ENCODE data around the gene RASL12.

The RASL12 gene

GRCh38 chr15:65072617-65073016, 4.8 kb upstream of the RASL12 start:
- no peak for DNase-seq

GRCh38 chr15:65072027-65072426, 4.2 kb upstream of the RASL12 start:
- DNase-seq, result no peak

DNA sequence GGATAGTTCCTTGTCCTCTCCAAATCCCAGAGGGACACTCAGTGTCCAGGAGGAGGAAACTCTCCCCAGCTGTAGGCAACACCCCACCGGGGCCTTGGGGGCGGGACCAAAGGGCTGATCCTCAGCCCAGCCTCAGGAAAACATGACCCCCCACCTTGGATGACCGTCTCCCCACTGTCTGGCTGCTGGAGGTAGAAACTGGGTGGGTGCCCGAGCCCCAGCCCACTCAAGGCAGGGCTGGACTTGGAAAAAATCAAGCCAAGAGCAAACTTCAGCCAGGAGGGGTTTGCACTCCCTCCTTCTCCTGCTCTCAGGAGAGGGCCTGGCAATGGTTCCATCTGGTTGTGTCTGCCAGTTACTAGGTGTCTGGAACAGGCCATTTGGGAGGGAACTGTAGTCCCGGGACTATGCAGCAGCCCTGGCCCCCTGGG, 3.6 kb upstream of the RASL12 start:
- no peak for DNase-seq

GRCh38 chr15:65069779-65070546, 2.2 kb upstream of the RASL12 start:
- no peak for DNase-seq

GRCh38 chr15:65069179-65069578, 1.4 kb upstream of the RASL12 start:
- DNase-seq, result no peak

DNA sequence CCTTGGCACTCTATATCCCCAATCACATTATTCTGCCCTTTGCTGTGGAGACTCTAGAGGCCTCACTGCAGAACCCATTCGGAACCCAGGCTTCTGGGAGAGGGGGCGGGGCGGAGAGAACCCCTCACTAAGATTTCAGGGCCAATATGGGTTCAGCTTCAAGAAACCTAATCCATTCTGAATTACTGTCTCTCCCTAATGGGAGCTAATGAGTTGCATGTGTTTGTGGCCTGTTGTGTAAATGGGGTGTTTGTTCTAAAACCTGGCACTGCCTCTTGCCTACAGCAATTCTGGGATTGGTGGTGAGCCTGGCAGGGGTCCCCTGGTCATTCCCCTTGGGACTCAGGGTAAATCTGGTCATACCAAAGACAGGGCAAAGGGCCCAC, 605 bp upstream of the RASL12 start:
- no peak for DNase-seq

- no peak for DNase-seq
Measured at GRCh38 chr15:65067317-65067644, 510 bp downstream of the RASL12 start.

DNA sequence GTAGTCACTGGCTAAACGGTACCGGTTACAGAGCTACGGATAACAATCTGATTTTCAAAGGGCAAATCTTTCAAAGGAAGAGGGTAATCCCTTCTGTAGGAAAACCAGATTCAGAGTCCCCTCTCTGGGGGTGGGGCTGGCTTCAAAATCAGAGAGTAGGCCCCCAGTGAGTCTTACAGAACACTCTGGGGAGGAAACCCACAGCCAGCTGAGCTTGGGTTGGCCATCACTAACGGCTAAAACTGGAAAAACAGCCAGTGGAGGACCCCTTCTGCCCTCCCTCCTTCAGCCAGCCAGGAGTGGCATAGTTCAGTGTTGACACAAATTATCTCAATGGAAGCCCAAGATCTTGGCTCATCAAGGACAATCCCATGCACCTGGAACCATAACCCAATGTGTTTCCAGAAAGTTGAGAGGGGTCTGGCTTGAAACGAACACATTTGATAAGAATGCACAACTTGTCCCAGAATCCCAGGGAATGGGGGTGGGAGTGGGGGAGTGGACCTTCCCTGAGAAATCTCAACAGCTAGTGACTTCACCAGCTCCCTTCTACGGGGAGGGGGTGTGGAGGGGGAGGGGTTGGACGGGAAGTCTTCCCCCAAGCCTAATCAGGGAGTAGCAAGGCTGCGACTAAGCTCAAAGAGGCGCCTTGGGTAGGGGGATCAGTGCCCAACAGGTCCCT, 1.0 kb downstream of the RASL12 start:
- DNase-seq, result no peak

GRCh38 chr15:65066001-65066634, 1.7 kb downstream of the RASL12 start:
- no peak for DNase-seq

- DNase-seq, result no peak
Measured at GRCh38 chr15:65062726-65063125, 5.1 kb downstream of the RASL12 start.

- no peak for DNase-seq
Measured at GRCh38 chr15:65062061-65062460, 5.7 kb downstream of the RASL12 start.

DNA sequence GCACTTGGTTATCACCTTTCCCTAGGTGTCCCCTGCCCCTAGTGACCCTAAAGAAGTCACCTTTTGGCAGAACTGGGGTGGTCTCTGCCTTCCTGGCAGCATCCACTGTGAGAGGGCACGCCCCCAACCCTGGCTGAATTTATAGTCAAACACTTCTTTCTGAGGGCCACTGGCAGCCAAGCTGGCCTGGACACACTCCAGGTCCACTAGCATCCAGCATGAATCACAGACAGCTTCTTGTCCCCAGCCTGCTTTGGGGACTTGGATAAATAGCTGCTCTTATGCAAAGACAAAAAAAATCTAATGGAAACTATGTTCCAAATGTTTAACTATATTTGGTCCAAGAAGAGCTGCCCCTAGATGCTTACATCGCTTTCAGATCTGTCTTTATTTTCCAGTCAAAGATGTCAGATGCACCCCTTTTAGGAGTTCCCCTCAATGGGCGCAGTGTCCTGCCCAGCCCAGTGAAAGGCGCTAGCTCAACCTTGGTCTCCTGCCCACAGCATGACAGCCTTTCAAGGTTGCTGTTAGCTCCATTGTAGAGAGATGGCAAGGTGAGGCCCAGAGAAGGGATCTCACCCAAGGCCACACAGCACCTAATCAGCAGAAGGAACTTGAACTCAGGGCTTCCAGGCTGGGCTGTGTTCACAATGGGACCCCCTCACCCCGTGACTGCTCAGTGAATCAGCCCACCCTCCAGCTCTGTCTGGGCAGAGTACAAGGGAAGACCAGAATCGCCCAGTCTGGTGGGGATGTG, 7.0 kb downstream of the RASL12 start:
- DNase-seq, result no peak

DNA sequence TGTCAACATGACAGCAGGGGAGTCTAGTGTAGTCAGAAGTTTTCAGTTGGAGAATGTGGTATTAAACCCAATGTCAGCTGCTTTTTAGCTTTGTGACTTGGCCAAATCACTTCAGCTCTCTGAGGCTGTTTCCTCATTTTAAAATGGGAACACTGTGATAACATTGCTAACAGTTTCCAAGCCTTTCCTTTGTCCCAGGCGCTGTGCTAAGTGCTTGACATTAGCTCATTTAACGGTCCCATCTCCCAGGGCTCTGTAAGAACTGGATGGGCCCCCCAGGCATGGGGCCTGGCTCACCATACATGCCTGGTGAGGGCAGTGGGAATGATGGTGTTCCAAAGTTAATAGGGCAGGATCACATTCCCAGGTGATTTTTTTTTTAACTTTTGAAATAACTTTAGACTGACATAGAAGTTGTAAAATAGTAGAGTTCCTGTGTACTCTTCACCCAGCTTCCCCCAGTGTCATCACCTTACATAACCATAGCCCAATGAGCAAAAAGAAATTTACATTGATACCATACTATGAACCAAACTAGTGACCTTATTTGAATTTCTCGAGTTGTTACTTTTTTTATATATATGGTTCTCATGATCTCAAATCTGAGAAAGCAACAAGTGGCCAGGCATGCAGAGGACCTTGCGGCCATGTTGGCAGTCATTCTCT, 7.7 kb downstream of the RASL12 start:
- DNase-seq, result no peak

GRCh38 chr15:65059369-65059750, 8.4 kb downstream of the RASL12 start:
- DNase-seq, result no peak

DNA sequence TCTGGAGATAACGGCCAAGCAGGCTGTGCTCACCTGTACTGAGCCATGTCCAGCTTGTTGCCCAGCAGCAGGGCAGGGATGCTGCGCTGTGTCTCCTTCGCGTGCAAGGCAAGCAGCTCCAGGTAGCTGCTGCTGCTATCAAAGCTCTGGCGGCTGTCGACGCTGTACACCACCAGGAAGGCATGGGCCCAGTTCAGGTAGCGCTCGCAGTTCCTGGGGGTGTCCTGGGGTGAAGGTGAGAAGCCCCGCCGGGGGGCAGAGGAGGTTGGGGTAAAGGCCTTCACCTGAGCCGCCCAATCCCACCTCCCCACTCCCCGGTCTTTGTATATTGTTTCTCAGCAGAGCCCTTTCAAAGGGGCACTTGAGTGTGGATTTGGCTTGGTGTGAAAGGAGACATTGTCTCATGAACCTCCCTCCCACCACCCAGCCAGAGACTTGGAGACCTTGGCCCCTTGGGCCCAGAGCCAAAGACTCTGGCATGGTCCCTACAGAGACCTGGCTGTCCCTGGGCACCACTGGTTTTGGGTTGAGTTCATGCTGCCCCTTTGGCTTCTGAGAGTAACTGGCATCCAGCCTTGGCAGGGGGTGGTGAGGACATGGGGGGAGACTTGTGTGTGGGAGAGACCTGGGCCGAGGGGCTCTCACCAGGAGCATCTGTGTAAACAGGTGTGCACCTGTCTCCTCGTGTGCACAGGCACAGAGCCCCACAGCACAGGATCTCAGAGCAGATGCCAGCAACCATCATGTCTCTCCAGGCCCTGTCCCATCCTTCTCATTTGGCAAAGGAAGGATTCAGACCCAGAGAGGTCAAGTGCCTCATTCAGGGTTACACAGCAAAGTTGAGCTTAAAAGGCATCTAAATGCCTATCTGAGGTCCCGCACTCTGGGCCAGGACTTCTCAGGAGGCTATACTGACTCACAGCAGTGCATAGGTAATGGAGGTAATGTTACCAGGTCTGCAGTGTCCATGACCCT, 9.1 kb downstream of the RASL12 start:
- DNase-seq, result no peak

DNA sequence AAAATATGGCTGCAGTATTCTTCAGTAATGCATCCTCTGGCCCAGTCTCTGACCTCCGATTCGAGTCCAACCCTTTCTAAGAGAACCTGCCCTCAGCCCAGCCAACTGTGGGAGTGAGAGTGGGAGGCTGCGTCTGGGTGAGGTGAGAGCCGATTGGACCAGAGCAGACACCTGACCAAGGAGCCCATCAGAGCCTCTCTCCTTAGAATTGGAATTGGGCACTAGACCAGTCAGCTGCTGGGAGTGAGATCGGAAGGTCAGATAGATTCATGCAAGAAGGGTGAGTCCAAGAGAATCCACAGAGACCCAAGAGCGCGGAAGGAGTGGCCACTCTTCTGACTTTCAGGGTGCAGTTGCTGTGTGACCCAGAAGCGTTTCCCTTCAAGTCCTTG, 10.2 kb downstream of the RASL12 start:
- DNase-seq, result no peak

DNA sequence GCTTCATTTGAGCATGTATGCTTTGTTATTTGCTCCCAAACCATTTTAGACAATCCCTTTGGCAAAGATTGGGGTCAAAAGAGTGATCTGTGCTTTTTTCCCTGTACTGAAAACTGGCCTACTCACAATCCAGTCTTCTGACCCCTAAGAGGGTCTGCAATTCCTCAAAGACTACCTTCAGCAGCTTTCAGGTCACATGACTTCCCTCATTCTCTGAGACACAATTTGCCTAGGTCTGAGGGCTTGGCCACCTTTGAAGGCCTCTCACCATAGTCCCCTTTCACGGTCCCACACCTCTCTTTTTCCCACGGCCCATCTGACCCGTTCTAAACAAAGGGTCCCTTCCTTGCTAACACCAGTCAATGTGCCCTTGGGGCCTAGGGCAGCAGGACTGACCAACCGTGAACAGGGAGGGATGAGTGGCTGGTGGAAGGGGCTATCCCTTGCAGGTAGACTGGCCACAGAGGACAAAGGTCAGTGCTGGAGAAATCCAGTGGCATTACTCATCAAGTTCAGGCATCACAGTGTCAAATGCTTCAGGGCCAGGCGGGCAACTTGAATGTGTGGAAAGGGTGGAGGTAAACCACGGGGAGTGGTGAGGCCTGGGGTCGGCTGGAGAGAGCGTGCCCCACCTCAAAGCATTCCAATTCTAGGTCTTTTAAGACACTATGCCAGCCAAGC, 10.8 kb downstream of the RASL12 start:
- no peak for DNase-seq

DNA sequence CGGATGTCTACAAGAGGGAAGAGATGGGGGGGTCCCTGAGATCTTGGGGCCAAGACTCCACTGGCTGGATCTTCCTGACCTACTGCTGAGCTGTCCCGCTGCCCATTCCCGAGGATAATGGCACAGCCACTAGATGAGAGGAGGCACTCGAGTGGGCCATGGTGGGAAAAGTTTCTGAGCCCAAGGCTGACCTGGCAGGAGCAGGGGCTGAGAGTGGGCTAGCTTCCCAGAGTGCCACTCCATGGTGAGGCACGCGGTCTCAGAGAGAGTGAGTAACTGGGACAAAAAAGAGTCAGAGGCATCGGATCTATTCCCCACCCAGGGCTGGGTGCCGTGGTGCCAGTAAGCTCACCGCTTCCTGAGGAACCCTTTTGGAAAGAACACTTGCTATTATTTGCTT, 11.7 kb downstream of the RASL12 start:
- no peak for DNase-seq

- no peak for DNase-seq
Measured at GRCh38 chr15:65055201-65055870, 12.5 kb downstream of the RASL12 start.
